ENCODE data around the gene CCT4. TPM values are rescaled to one million over a fixed set of nuclear protein-coding genes. Genes with fewer than 3 reads are reported as not detected.
"Not testable (repeated sequence)": the region's sequence is repeated elsewhere in the genome, so short reads cannot be mapped to it uniquely, and the experiment has no call there.

The CCT4 gene
- total RNA-seq, 2 donors from 2014 or later = 80.1 to 187 TPM

GRCh38 chr2:61876400-61876799, 12.1 kb downstream of the CCT4 start:
- TF ChIP-seq, protein P1, sequence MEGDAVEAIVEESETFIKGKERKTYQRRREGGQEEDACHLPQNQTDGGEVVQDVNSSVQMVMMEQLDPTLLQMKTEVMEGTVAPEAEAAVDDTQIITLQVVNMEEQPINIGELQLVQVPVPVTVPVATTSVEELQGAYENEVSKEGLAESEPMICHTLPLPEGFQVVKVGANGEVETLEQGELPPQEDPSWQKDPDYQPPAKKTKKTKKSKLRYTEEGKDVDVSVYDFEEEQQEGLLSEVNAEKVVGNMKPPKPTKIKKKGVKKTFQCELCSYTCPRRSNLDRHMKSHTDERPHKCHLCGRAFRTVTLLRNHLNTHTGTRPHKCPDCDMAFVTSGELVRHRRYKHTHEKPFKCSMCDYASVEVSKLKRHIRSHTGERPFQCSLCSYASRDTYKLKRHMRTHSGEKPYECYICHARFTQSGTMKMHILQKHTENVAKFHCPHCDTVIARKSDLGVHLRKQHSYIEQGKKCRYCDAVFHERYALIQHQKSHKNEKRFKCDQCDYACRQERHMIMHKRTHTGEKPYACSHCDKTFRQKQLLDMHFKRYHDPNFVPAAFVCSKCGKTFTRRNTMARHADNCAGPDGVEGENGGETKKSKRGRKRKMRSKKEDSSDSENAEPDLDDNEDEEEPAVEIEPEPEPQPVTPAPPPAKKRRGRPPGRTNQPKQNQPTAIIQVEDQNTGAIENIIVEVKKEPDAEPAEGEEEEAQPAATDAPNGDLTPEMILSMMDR (IDR thresholded peaks at IDR 0.05) = no peak
- no peak overlapping the region for H3K4me3 ChIP-seq
- H3K27ac ChIP-seq = no peak overlapping the region
- no peaks in the 10 kb centered on the region for H3K27me3 ChIP-seq
- H3K4me1 ChIP-seq = no peaks in the 10 kb centered on the region
- H3K36me3 ChIP-seq = peaks cover 19% of the 10 kb centered on the region
- intact Hi-C loops (cut with DNase I) = no loop called here
- no peak overlapping the region for H3K9ac ChIP-seq (ENCODE audit: low read depth in 2 of 2, low read length in 2 of 2)
- H3K9me3 ChIP-seq = no peaks in the 10 kb centered on the region
- no peak for DNase-seq

DNA sequence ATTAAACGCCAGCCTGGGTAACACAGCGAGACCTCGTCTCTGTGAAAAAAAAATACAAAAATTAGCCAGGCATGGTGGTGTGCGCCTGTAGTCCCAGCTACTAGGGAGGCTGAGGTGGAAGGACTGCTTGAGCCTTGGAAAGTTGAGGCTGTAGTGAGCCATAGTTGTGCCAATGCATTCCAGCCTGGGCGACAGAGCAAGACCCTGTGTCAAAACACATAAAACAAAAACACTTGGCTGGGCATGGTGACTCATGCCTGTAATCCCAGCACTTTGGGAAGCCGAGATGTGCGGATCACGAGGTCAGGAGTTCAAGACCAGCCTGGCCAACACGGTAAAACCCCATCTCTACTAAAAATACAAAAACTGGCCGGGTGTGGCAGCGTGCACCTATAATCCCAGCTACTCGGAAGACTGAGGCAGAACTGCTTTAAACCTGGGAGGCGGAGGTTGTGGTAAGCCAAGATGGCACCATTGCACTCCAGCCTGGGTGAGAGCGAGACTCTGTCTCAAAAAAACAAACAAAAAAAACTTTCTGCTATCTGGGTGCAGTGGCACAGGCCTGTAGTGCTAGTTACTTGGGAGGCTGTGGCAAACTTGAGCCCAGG, 21.9 kb downstream of the CCT4 start:
- H3K36me3 ChIP-seq; H3K4me3 ChIP-seq; H3K27me3 ChIP-seq; intact Hi-C loops (cut with DNase I); H3K9me3 ChIP-seq; H3K9ac ChIP-seq (ENCODE audit: low read depth in 2 of 2, low read length in 2 of 2); H3K27ac ChIP-seq; DNase-seq; H3K4me1 ChIP-seq: not testable (repeated sequence)

GRCh38 chr2:61862085-61862484, 26.4 kb downstream of the CCT4 start:
- H3K9me3 ChIP-seq = no peaks in the 10 kb centered on the region
- no peaks in the 10 kb centered on the region for H3K4me1 ChIP-seq
- no peak for DNase-seq
- no peaks in the 10 kb centered on the region for H3K36me3 ChIP-seq
- TF ChIP-seq, protein P1 (IDR thresholded peaks at IDR 0.05) = no peak
- no peaks in the 10 kb centered on the region for H3K27me3 ChIP-seq
- intact Hi-C loops (cut with DNase I) = no loop called here
- H3K9ac ChIP-seq (ENCODE audit: low read depth in 2 of 2, low read length in 2 of 2) = no peak overlapping the region
- H3K27ac ChIP-seq = no peak overlapping the region
- no peak overlapping the region for H3K4me3 ChIP-seq

DNA sequence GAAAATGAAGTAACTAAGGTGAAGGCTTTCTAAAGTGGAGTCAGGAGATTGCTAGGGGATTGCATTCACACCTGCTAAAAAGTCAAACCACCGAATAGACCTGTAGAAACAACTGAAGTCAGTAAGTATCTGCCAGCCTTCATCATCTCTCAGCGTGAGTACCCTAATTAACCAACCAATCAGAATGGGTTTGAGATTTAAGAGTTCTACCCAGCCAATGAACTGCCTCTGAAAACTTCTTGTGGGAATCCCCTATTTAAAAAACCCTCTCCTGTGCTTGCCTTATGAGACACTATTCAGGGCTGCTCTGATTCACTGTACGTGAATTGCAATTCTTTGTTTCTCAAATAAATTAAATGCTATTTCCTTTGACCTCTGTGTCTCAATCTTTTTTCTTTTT, 31.2 kb downstream of the CCT4 start:
- H3K36me3 ChIP-seq = no peaks in the 10 kb centered on the region
- no peak overlapping the region for H3K4me3 ChIP-seq
- no peak for DNase-seq
- no peaks in the 10 kb centered on the region for H3K4me1 ChIP-seq
- TF ChIP-seq, protein P1 (IDR thresholded peaks at IDR 0.05) = no peak
- H3K27me3 ChIP-seq = no peaks in the 10 kb centered on the region
- H3K9me3 ChIP-seq = no peaks in the 10 kb centered on the region
- no peak overlapping the region for H3K27ac ChIP-seq
- intact Hi-C loops (cut with DNase I) = no loop called here
- H3K9ac ChIP-seq (ENCODE audit: low read depth in 2 of 2, low read length in 2 of 2) = no peak overlapping the region

- Histone ChIP-seq H3K36me3 (no peaks in the 10 kb centered on the region), H3K27ac (peak overlapping the region; percentile 75)
- TF ChIP-seq, protein P1 (IDR thresholded peaks at IDR 0.05) = no peak
Measured at GRCh38 chr2:61855318-61855613, 33.2 kb downstream of the CCT4 start.

DNA sequence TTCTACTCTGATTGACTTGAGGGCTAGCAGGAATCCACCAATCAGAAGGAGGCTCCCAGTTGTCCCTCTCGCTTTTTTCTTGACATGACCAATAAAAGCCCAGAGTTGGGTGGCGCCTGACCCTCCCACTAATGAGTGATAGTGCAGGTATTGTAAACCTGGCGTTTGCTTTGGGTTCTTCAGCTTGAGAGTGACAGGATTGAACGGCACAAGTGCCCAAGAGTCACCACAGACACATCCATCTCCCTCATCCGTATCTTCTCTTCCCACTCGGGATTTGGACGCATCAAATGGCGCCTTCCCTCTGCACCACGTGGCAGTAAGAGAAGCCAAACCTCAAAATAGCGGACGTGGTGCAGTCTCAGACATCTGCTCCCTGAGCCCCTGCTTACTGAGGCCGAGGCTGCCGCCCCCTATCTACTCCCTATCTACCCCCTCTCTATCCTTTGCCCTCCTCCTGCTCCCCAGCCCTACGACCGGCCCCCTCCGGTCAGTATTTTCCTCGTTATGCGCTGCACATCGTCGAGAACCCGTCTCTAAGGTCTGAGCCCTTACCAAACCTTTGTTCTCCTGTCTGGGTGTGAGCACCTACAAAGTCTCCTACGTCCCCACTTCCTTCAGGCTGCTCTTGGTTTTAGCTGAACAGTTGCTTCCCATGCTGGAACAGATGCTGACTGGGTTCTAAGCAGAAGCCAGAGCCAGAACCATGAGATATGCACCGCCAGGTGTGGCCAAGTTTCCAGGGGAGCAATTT, 33.7 kb downstream of the CCT4 start:
- peak overlapping the region; percentile 82 for H3K4me3 ChIP-seq
- no peaks in the 10 kb centered on the region for H3K4me1 ChIP-seq
- intact Hi-C loops (cut with DNase I) = no loop called here
- peak overlapping the region; percentile 75 for H3K27ac ChIP-seq
- peak overlapping the region; percentile 75 to 76 for H3K9ac ChIP-seq (ENCODE audit: low read depth in 2 of 2, low read length in 2 of 2)
- DNase-seq = peak; percentile 94
- no peaks in the 10 kb centered on the region for H3K36me3 ChIP-seq
- H3K27me3 ChIP-seq = no peaks in the 10 kb centered on the region
- TF ChIP-seq, protein P1 (IDR thresholded peaks at IDR 0.05) = no peak
- no peaks in the 10 kb centered on the region for H3K9me3 ChIP-seq

More at GRCh38 chr2:61855318-61855613, 33.2 kb downstream of the CCT4 start:
- no peaks in the 10 kb centered on the region for H3K4me1 ChIP-seq
- intact Hi-C loops (cut with DNase I) = no loop called here
- H3K27me3 ChIP-seq = no peaks in the 10 kb centered on the region
- DNase-seq = no peak
- H3K4me3 ChIP-seq = peak overlapping the region; percentile 82
- H3K9me3 ChIP-seq = no peaks in the 10 kb centered on the region
- H3K9ac ChIP-seq (ENCODE audit: low read depth in 2 of 2, low read length in 2 of 2) = peak overlapping the region; percentile 75 to 76
